HG03139 (cell line): ENCODE measurements around the gene GLE1.
A peak's percentile ranks its signal among the peaks of the same experiment; 100 is the strongest.
"Not testable (repeated sequence)": the region's sequence is repeated elsewhere in the genome, so short reads cannot be mapped to it uniquely, and the experiment has no call there.

ENCODE experiments used
- ATAC-seq: cut with Tn5 transposase; IDR thresholded peaks from one replicate; pipeline ENCODE4 v1.9.1; 2021; ENCODE audit not compliant: unreplicated experiment

GLE1 gene

GRCh38 chr9:128495296-128495695, 9.2 kb upstream of the GLE1 start:
- no peak for ATAC-seq

GRCh38 chr9:128495804-128496417, 8.6 kb upstream of the GLE1 start:
- no peak for ATAC-seq

GRCh38 chr9:128497824-128498610, 6.5 kb upstream of the GLE1 start:
- ATAC-seq = no peak

- no peak for ATAC-seq
These were observed 5.6 kb upstream of the GLE1 start for GRCh38 chr9:128498911-128499310.

- ATAC-seq = no peak
These were observed 4.6 kb upstream of the GLE1 start for GRCh38 chr9:128499920-128500319.

- ATAC-seq = not testable (repeated sequence)
These were observed 1.1 kb upstream of the GLE1 start for GRCh38 chr9:128503415-128503825.

- ATAC-seq = peak; percentile 14
These were observed 649 bp upstream of the GLE1 start for GRCh38 chr9:128503870-128504269.

- ATAC-seq = no peak
These were observed 871 bp downstream of the GLE1 start for GRCh38 chr9:128505414-128505765.

GRCh38 chr9:128505906-128506305, 1.4 kb downstream of the GLE1 start:
- ATAC-seq = not testable (repeated sequence)

GRCh38 chr9:128512820-128513219, 8.3 kb downstream of the GLE1 start:
- ATAC-seq = no peak

- no peak for ATAC-seq
These were observed 17.4 kb downstream of the GLE1 start for GRCh38 chr9:128521956-128522355.

- ATAC-seq = no peak
These were observed 18.8 kb downstream of the GLE1 start for GRCh38 chr9:128523199-128523925.

- no peak for ATAC-seq
These were observed 22.2 kb downstream of the GLE1 start for GRCh38 chr9:128526720-128527119.

- no peak for ATAC-seq
These were observed 24.1 kb downstream of the GLE1 start for GRCh38 chr9:128528445-128529160.

- no peak for ATAC-seq
These were observed 24.7 kb downstream of the GLE1 start for GRCh38 chr9:128529191-128529590.

GRCh38 chr9:128532581-128532980, 28.1 kb downstream of the GLE1 start:
- ATAC-seq = no peak

- ATAC-seq = no peak
These were observed 36.3 kb downstream of the GLE1 start for GRCh38 chr9:128540634-128541360.

- ATAC-seq = no peak
These were observed 42.0 kb downstream of the GLE1 start for GRCh38 chr9:128546504-128546903.

- no peak for ATAC-seq
These were observed 44.4 kb downstream of the GLE1 start for GRCh38 chr9:128548876-128549275.

GRCh38 chr9:128550226-128550625, 45.7 kb downstream of the GLE1 start:
- no peak for ATAC-seq
